GM12865 (cell line): ENCODE measurements around the gene CD68.

Source experiments
- DNase-seq: peaks from one replicate; pipeline ENCODE4 v3.0.0; 2010; ENCODE audit warnings: low read depth
- H3K4me3 ChIP-seq: 2 replicates; pipeline ENCODE4 v1.5.1; 2011; ENCODE audit warnings: mild to moderate bottlenecking, low read depth, low read length, control low read depth
- CTCF ChIP-seq: IDR thresholded peaks from 2 replicates; pipeline ENCODE4 v1.5.1; 2011; ENCODE audit warnings: low read length, control low read depth, low read depth, inconsistent platforms; ENCODE audit not compliant: insufficient read depth; ENCODE audit errors: missing control alignments

Gene CD68

GRCh38 chr17:7579001-7579833 lies at the start of gene CD68:
Gene CD68, plus strand, starts transcription at chr17:7579638. Its CDS starts 40 bp downstream, at chr17:7579678.
- TF ChIP-seq CTCF, result no peak
- H3K4me3 ChIP-seq, result no peak within 1 kb of the TSS
- DNase-seq, result peak; percentile 90

GRCh38 chr17:7530023-7530900 lies 49.2 kb upstream of the CD68 start:
- H3K4me3 ChIP-seq, result no peak overlapping the region
- no peak for DNase-seq
- no peak for TF ChIP-seq CTCF

- TF ChIP-seq CTCF, result no peak
Measured at GRCh38 chr17:7538050-7538449, 41.4 kb upstream of the CD68 start.

GRCh38 chr17:7538891-7539545 lies 40.4 kb upstream of the CD68 start:
- H3K4me3 ChIP-seq, result no peak overlapping the region
- DNase-seq, result no peak
- no peak for TF ChIP-seq CTCF

More at GRCh38 chr17:7538050-7538449, 41.4 kb upstream of the CD68 start:
- H3K4me3 ChIP-seq, result no peak overlapping the region
- DNase-seq, result no peak

GRCh38 chr17:7541074-7541621 lies 38.3 kb upstream of the CD68 start:
- no peak for TF ChIP-seq CTCF
- no peak overlapping the region for H3K4me3 ChIP-seq
- DNase-seq, result no peak

- no peak for DNase-seq
- H3K4me3 ChIP-seq, result no peak overlapping the region
- no peak for TF ChIP-seq CTCF
Measured at GRCh38 chr17:7544911-7545310, 34.5 kb upstream of the CD68 start.
